HG03097 (cell line): Measurements from ENCODE around the gene MAP2K3.
A peak's percentile ranks its signal among the peaks of the same experiment; 100 is the strongest.
"Not testable (repeated sequence)": the region's sequence is repeated elsewhere in the genome, so short reads cannot be mapped to it uniquely, and the experiment has no call there.

Source experiments
- ATAC-seq: cut with Tn5 transposase; IDR thresholded peaks from one replicate; pipeline ENCODE4 v1.9.1; 2021; ENCODE audit not compliant: unreplicated experiment, low FRiP score

The MAP2K3 gene

GRCh38 chr17:21348081-21348925 lies 63.8 kb downstream of the MAP2K3 start:
- peak; percentile 50 for ATAC-seq

DNA sequence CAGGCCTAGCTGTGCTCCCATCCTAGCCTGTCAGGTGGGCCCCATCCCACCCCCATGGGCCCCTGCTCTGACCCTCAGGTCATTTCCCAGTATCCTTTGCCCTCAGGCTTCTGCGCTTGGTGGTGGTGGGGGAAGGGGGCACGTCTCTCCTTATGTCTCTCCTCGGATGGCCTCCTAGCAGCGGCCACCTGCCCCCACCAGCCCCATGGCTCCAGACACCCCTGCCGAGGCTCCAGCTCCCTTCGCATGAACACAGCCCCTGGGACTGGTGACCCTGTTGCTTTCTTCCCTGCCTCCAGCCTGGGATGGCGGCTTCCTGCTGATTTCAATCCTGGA lies 64.4 kb downstream of the MAP2K3 start:
- ATAC-seq, result not testable (repeated sequence)

DNA sequence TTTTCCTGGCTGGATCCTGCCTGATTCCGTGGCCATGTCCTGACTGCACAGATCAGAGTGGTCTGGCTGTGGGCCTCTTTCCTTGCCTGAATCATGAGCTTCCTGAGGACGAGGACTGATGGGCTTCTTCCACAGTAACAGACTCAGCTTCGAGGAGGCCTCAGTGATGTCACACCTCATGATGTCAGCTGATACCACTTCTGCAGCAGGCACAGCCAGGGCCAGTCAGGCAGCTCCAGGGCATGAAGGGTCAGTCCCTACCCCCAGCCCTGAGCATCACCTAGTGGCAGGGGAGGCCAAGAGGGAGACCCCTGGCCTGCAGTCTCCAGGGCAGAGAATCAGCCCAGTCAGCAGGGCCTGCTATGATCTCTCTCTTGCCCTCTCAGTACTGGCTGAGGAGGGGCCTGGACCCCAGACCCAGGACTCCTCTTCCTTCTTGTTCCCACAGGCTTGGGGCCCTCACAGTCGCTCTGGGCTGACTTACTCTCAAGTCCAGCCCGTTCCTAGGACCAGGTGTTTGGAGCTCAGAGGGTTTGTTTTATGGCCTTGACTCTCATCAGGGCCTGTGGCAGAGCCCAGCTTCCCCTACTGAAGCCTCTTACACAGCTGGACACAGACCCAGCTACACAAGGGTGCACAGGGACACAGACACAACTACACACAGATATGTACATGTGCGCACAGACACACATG lies 65.0 kb downstream of the MAP2K3 start:
- ATAC-seq, result not testable (repeated sequence)

DNA sequence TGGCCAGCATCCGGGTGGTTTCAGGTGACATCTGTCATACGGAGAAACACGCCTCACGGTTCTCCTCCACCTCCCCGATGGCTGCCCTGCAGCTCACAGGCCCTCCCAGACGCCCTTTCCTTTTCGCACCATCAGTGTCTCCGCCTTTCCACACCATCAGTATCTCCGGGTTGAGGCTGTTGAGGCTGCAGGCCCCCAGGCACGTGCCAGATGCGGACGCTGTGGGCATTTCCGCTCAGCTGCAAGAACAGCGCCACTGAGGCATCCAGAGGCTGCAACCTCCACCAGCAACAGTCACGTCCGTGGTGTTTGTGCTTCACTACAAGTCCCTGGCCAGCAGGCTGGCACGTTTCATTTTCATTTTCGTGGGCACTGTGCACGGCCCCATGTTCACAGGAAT lies 66.0 kb downstream of the MAP2K3 start:
- ATAC-seq, result not testable (repeated sequence)

DNA sequence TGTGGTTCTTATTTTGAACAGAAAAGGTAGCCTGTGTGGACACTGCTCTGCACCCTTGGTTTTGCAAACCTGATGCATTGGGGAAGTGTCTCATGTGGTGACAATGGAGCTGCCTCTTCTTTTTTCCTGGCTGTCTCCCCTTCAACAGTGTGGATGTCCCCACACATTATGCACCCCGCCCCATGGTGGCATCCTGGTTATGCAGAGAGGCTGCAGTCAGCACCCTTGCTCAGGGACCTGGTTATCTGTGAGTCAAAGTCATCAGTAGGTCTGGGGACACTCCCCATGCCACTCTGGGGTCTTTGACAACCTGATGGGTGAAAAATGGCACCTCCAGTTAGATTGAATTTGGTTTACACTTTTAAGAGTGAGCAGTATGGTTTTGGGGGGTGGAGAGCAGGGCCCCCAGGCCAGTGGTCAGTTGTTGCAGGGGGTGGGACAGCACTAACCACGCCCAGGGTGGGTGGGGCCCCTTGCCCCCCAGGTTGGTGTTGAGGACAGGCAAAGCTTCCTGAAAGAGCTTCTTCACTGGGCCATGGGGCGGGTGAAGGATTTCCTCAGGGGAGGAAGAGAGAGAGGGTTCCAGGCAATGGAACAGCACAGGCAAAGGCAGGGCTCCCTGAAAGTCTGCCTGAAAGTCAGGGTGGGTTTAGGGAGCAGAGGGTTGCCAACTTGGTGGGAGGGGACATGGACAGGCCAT lies 67.0 kb downstream of the MAP2K3 start:
- ATAC-seq, result no peak

GRCh38 chr17:21352221-21352980 lies 67.9 kb downstream of the MAP2K3 start:
- ATAC-seq, result no peak

DNA sequence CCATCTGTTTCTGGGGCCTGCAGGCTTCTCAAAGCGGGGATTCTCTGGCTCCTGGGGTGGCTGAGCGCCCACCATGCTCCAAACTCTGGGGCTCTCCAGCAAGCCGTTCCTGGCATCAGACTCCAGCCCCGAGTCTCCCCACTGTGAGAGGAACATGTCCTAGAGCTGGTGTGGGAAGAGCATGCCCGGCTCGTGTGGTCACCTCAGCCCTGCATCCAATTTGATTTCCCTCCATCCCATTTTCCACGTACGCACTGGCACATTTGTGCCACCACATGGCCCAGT lies 68.4 kb downstream of the MAP2K3 start:
- no peak for ATAC-seq

- no peak for ATAC-seq
Observed at GRCh38 chr17:21353326-21354010, 69.0 kb downstream of the MAP2K3 start.

DNA sequence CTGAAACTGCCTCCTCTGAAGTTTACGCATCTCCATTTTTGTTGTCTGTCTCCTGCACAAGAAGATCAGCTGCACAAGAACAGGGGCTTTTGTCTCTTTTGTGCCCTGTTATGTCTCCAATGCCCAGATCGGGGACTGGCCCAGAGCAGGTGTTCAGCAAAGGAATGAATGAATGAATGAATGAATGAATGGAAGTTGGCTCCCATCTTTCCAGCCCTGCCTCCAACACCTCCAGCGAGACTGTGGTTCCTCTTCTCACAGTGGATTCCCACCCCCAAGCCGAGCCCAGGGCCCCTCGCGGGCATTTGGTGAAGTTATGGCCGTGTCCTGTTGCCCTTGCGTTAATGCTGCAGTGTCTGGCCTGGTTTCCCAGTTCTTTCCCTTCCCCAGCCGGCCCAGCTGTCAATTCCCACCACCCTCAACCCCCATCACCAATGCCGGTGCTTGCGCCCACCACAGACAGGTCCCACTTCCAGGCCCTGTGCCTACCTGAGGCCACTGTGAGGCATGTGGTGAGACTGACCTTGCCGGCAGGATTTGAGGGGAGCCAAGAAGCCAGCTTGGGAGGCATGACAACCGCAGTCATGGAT lies 70.4 kb downstream of the MAP2K3 start:
- ATAC-seq, result no peak

DNA sequence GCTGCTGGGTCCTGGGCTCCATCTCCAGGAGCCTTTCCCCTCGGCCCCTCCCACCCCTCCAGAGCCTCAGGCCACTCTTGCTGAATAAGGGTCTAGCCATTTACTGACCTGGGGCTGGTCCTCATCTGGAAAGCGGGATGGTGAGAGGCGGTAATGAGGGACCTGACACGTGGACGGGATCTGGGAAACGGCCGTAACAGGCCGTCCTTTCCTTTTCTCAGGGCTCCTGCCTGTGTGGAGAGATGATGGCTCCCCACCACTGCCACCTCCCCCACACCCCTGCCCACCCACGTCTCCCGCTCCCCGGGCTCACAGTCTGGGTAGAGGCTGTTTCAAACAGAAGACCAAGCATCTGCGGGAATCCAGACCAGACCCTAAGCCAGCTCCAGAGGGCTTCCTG lies 71.1 kb downstream of the MAP2K3 start:
- no peak for ATAC-seq

GRCh38 chr17:21356537-21357127 lies 72.1 kb downstream of the MAP2K3 start:
- no peak for ATAC-seq

- no peak for ATAC-seq
Observed at GRCh38 chr17:21357281-21357680, 72.8 kb downstream of the MAP2K3 start.

DNA sequence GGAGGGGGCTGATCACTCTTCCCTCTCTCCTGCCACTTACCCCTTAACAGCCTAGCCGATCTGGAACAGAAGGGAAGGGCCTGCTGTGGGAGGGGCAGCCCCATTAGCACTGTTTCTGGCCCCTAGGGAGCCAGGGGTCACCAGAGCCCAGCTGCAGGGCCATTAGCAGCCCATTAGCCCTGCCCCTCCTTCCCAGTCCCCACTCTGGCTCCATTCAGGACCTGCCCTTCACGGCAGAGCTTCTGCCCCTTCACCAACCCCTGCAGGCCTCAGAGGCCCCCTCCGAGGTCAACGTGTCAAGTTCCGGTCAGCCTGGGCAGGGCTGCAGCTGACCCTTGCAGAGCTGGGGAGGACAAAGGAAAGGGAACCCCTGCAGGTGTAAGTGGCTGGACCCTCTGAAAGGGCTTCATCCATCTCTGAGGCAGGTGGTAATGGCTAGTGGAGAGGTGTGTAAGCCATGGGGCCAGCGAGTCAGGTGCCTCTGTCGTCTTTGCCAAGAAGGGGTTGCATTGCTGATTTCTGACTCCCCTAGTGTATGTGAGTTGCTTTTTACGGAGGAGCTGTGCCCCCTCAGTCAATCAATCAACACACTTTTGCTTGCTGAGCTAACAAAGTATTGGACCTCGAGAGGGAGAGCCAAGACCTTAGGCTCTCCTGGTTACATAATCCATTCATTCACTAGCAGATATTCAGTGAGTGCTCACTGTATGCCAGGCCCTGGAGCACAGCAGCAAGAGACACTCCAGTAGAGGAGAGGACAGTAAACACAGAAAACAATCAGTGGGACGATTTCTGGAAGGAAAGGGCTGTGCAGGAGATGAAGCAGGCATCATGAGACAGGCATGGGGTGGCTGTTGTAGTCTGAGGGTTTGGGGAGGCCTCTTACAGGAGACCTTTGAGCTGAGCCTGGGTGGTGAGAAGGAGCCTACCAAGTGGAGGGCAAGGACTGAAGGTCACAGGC lies 73.5 kb downstream of the MAP2K3 start:
- ATAC-seq, result no peak

GRCh38 chr17:21358682-21359482 lies 74.4 kb downstream of the MAP2K3 start:
- ATAC-seq, result no peak

- ATAC-seq, result no peak
Observed at GRCh38 chr17:21359483-21359840, 75.0 kb downstream of the MAP2K3 start.

DNA sequence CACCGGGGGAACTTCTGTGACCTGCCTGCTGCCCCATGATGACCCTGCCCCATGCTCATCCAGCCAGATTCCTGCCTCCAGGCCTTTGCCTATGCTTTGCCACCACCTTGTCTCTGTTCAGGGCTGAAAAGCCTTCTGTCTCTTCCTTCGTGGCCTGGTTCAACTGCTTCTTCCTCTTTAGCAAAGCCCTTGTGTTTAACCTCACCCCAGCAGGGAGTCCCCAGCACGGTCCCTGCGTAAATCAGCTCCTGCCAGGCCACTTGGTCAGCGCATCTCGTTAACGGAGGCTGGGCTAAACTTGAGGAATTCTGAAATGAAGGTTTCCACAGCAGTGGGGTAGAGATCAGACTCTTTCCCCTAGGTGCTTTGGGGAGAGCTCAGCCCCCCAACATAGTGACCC lies 75.5 kb downstream of the MAP2K3 start:
- no peak for ATAC-seq

DNA sequence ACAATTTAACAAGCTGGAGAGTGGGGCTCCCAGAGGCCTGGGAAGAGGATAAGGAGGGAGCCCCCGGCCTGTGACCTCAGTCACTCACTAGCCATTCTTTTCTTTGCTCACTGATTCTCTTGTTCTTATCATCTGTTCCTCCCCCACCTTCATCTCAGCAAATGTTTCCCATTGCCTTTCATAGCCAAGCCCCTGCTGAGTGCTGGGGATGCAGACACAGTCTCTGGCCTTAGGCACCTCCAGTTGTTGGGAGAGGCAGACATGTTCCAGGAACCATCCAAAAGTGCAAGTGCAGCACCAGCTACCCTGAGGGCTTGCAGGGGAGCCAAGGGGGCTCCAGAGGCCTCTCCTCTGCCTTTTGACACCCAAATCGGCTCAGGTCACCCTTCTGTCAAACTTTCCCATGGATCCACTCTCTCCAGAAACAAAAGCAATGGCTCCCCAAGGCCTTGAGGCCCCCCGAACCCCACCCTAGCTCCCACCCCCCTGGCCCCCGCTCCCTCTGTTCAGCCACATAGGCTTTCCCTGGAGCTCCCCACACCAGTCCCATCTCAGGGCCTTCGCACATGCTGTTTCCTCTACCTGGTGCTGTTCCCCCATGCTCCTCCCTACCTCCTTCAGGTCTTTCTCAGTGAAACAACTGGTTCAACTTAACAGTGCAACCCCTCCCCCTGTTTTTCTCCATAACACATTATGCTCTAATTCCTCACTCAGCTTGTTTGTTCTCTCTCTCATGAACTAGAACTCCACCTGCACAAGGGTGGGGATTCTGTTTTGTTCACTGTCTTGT lies 76.7 kb downstream of the MAP2K3 start:
- ATAC-seq, result no peak
